Endothelial cell (in vitro differentiated cells): ENCODE measurements around the gene NEB. TPM values are rescaled to one million over a fixed set of nuclear protein-coding genes. Genes with fewer than 3 reads are reported as not detected.
A peak's percentile ranks its signal among the peaks of the same experiment; 100 is the strongest.

ENCODE experiments used
- DNase-seq: peaks from one replicate; pipeline ENCODE4 v3.0.0; 2021; ENCODE audit warnings: low spot score
- H3K27ac Mint-ChIP-seq: one replicate; pipeline ENCODE4 v1.8.0; 2021; ENCODE audit warnings: mixed read lengths, inconsistent platforms; ENCODE audit not compliant: unreplicated experiment
- H3K27me3 Mint-ChIP-seq: one replicate; pipeline ENCODE4 v1.8.0; 2021; ENCODE audit warnings: mild to moderate bottlenecking, moderate library complexity, mixed read lengths, inconsistent platforms; ENCODE audit not compliant: unreplicated experiment
- H3K36me3 Mint-ChIP-seq: one replicate; pipeline ENCODE4 v1.8.0; 2021; ENCODE audit warnings: mild to moderate bottlenecking, low read depth, mixed read lengths, inconsistent platforms; ENCODE audit not compliant: unreplicated experiment
- H3K4me1 Mint-ChIP-seq: one replicate; pipeline ENCODE4 v1.8.0; 2021; ENCODE audit warnings: mild to moderate bottlenecking, mixed read lengths, inconsistent platforms; ENCODE audit not compliant: unreplicated experiment
- H3K4me3 Mint-ChIP-seq: one replicate; pipeline ENCODE4 v1.8.0; 2021; ENCODE audit warnings: mild to moderate bottlenecking, mixed read lengths, inconsistent platforms; ENCODE audit not compliant: unreplicated experiment
- H3K9me3 Mint-ChIP-seq: one replicate; pipeline ENCODE4 v1.8.0; 2021; ENCODE audit warnings: mixed read lengths, inconsistent platforms; ENCODE audit not compliant: unreplicated experiment
- total RNA-seq: library from RNA; stranded (reverse); fragmentation: NEBNext Ultra II Directional; extraction: Animal tissue kit (Norgen Biotek cat#: 25700); gene quantifications from one replicate; pipeline ENCODE4 v1.2.1, GENCODE V29; 2021; ENCODE audit not compliant: unreplicated experiment
- TF ChIP-seq, protein P1 (sequence below): fragments of 200-600 bp; sonication (generic); IDR thresholded peaks from one replicate; pipeline ENCODE4 v1.5.0; 2021; ENCODE audit warnings: antibody characterized with exemption; ENCODE audit not compliant: unreplicated experiment

The NEB gene
- total RNA-seq, 1 donor from 2014 or later: 0.64 TPM

- Mint-ChIP-seq H3K9me3 (no peaks in the 10 kb centered on the region), H3K27ac (no peak overlapping the region)
Observed at GRCh38 chr2:151766437-151767153, 32.3 kb upstream of the NEB start.

DNA sequence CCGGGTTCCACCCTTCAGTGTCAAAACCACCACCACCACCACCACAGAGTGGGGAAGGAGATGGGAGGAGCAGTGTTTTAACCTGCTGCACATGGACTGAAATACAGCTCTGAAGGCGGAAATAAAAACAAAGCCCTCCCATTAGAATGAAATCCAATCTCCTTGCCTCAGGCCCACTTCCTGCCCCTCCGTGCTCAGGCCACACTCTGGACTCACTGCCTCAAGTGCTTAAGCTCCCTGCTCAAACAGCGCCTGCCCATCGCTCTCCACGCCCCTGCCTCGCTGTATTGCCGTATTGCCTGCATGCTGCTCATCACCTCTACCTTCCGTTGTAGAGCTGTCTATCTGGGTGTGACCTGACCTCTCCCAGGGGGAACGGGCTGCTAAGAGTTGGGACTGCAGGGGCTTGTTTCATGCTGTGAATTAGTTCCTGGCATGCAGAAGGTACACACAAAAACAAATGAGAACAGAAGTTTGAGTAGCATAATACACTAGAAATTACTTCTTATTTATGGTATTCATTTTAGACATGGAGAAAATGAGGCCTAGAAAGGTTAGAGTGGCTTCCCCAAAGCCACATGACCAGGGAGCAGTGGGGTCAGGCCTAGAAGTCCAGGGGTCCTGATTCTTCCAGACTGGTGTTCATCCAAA is 31.6 kb upstream of the NEB start:
- peaks cover 19% of the 10 kb centered on the region for H3K4me1 Mint-ChIP-seq
- no peaks in the 10 kb centered on the region for H3K9me3 Mint-ChIP-seq
- H3K27me3 Mint-ChIP-seq: peaks cover 7% of the 10 kb centered on the region
- TF ChIP-seq, protein P1, sequence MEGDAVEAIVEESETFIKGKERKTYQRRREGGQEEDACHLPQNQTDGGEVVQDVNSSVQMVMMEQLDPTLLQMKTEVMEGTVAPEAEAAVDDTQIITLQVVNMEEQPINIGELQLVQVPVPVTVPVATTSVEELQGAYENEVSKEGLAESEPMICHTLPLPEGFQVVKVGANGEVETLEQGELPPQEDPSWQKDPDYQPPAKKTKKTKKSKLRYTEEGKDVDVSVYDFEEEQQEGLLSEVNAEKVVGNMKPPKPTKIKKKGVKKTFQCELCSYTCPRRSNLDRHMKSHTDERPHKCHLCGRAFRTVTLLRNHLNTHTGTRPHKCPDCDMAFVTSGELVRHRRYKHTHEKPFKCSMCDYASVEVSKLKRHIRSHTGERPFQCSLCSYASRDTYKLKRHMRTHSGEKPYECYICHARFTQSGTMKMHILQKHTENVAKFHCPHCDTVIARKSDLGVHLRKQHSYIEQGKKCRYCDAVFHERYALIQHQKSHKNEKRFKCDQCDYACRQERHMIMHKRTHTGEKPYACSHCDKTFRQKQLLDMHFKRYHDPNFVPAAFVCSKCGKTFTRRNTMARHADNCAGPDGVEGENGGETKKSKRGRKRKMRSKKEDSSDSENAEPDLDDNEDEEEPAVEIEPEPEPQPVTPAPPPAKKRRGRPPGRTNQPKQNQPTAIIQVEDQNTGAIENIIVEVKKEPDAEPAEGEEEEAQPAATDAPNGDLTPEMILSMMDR: no peak
- H3K27ac Mint-ChIP-seq: peak overlapping the region; percentile 26
- H3K36me3 Mint-ChIP-seq: no peaks in the 10 kb centered on the region
- no peak overlapping the region for H3K4me3 Mint-ChIP-seq
- DNase-seq: peak; percentile 14

More at GRCh38 chr2:151766437-151767153, 32.3 kb upstream of the NEB start:
- peaks cover 19% of the 10 kb centered on the region for H3K4me1 Mint-ChIP-seq
- peaks cover 7% of the 10 kb centered on the region for H3K27me3 Mint-ChIP-seq
- H3K4me3 Mint-ChIP-seq: no peak overlapping the region
- no peaks in the 10 kb centered on the region for H3K36me3 Mint-ChIP-seq
- TF ChIP-seq, protein P1: no peak
- no peak for DNase-seq

DNA sequence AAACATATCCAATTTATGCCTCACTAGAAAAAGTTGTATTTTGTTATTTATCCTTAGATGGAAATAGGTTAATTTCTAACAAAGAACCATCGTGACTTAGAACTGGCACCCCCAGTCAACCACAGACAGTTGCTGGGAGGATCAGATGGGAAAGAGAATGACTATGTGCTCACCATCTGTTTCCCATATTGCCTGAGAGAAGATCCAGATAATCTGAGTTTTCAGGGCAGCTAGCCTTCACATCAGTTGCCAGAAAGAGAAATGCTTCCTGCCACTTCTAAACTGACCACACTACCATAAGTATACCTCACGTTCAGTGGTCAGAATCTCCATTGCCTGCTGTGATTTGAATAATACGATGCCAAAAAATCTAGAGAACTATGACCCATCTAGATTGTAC is 28.4 kb upstream of the NEB start:
- no peak for DNase-seq
- Mint-ChIP-seq H3K36me3 (no peaks in the 10 kb centered on the region), H3K27me3 (peaks cover 7% of the 10 kb centered on the region), H3K4me1 (peaks cover 19% of the 10 kb centered on the region), H3K4me3 (no peak overlapping the region), H3K9me3 (no peaks in the 10 kb centered on the region), H3K27ac (no peak overlapping the region)
- TF ChIP-seq, protein P1: no peak

GRCh38 chr2:151761687-151762086 is 27.4 kb upstream of the NEB start:
- DNase-seq: no peak

More at GRCh38 chr2:151761687-151762086, 27.4 kb upstream of the NEB start:
- H3K9me3 Mint-ChIP-seq: no peaks in the 10 kb centered on the region
- H3K4me3 Mint-ChIP-seq: no peak overlapping the region
- TF ChIP-seq, protein P1: no peak
- no peaks in the 10 kb centered on the region for H3K36me3 Mint-ChIP-seq
- H3K4me1 Mint-ChIP-seq: peaks cover 16% of the 10 kb centered on the region
- no peak overlapping the region for H3K27ac Mint-ChIP-seq
- H3K27me3 Mint-ChIP-seq: peaks cover 5% of the 10 kb centered on the region
